Prostate gland (tissue), 2 donors: ENCODE measurements around the gene DCLK2.

Experiments
- CTCF ChIP-seq, 4 experiments: fragments of 200-600 bp in 2 of 4; fragments of 450-650 bp in 2 of 4; sonication (generic) in 2 of 4; IDR thresholded peaks; 1 replicate in 3 of 4; 2 replicates in 1 of 4; pipeline ENCODE4 v1.5.1; 2016 to 2019; ENCODE audit warnings: antibody characterized with exemption in 4 of 4, mild to moderate bottlenecking in 2 of 4, moderate library complexity in 2 of 4
- POLR2A ChIP-seq: fragments of 450-650 bp; IDR thresholded peaks from one replicate; pipeline ENCODE4 v1.6.1; 2016; ENCODE audit warnings: antibody characterized with exemption, mild to moderate bottlenecking

GRCh38 chr4:150268444-150268843 lies 190.2 kb downstream of the DCLK2 start:
- TF ChIP-seq CTCF (IDR thresholded peaks at IDR 0.05) (no peak), POLR2A (no peak)
